Hepatocyte (in vitro differentiated cells): Measurements from ENCODE around the gene TXNRD2. TPM values are rescaled to one million over a fixed set of nuclear protein-coding genes. Genes with fewer than 3 reads are reported as not detected.

Experiments used
- DNase-seq: peaks from one replicate; pipeline ENCODE4 v3.0.0-alpha.2; 2016; ENCODE audit warnings: low spot score
- H2AFZ ChIP-seq: fragments of 200-600 bp; sonication (generic); 2 replicates; pipeline ENCODE4 v1.6.0; 2016; ENCODE audit warnings: antibody characterized with exemption, mild to moderate bottlenecking
- H3K27ac ChIP-seq: fragments of 200-600 bp; sonication (generic); 2 replicates; pipeline ENCODE4 v1.5.1; 2016; ENCODE audit warnings: mild to moderate bottlenecking
- H3K27me3 ChIP-seq: fragments of 200-600 bp; sonication (generic); 2 replicates; pipeline ENCODE4 v1.6.1; 2016
- H3K36me3 ChIP-seq: fragments of 200-600 bp; sonication (generic); replicated peaks from 2 replicates; pipeline ENCODE4 v1.5.1; 2016; ENCODE audit warnings: low read depth; ENCODE audit not compliant: insufficient read depth
- H3K4me1 ChIP-seq: fragments of 200-600 bp; sonication (generic); 2 replicates; pipeline ENCODE4 v1.5.1; 2016; ENCODE audit warnings: mild to moderate bottlenecking, moderate library complexity; ENCODE audit not compliant: insufficient read depth
- H3K4me2 ChIP-seq: fragments of 200-600 bp; sonication (generic); 2 replicates; pipeline ENCODE4 v1.6.0; 2016
- H3K4me3 ChIP-seq: fragments of 200-600 bp; sonication (generic); 2 replicates; pipeline ENCODE4 v1.5.1; 2016; ENCODE audit warnings: mild to moderate bottlenecking
- H3K79me2 ChIP-seq: fragments of 200-600 bp; sonication (generic); 2 replicates; pipeline ENCODE4 v1.6.0; 2017; ENCODE audit warnings: mild to moderate bottlenecking
- H3K9me2 ChIP-seq: fragments of 200-600 bp; sonication (generic); replicated peaks from 2 replicates; pipeline ENCODE4 v1.6.0; 2017; ENCODE audit warnings: mild to moderate bottlenecking; ENCODE audit not compliant: insufficient read depth
- H3K9me3 ChIP-seq: fragments of 200-600 bp; sonication (generic); 2 replicates; pipeline ENCODE4 v1.5.1; 2016; ENCODE audit warnings: low read depth, mild to moderate bottlenecking
- H4K20me1 ChIP-seq: fragments of 200-600 bp; sonication (generic); 2 replicates; pipeline ENCODE4 v1.6.0; 2016; ENCODE audit warnings: mild to moderate bottlenecking; ENCODE audit not compliant: insufficient read depth, poor library complexity, severe bottlenecking
- EZH2 ChIP-seq: fragments of 200-600 bp; sonication (generic); IDR thresholded peaks from 2 replicates; pipeline ENCODE4 v1.6.1; 2016; ENCODE audit warnings: antibody characterized with exemption, mild to moderate bottlenecking, borderline replicate concordance
- EZH2phosphoT487 ChIP-seq: fragments of 200-600 bp; sonication (generic); IDR thresholded peaks from one replicate; pipeline ENCODE4 v1.6.1; 2018; ENCODE audit warnings: antibody characterized with exemption, mild to moderate bottlenecking, low read depth, moderate library complexity; ENCODE audit not compliant: unreplicated experiment, severe bottlenecking
- WGBS: methylation state at CpG from one replicate; pipeline ENCODE4 v1.1.6; 2016; ENCODE audit warnings: low lambda C conversion rate; ENCODE audit errors: missing lambda C conversion rate; 5-methylcytosine and 5-hydroxymethylcytosine counted together
- polyA plus RNA-seq: library from polyadenylated mRNA; unstranded; fragments of >200 nt; fragmentation: Nextera tagmentation; extraction: Ambion mirVana; gene quantifications from 2 replicates; pipeline ENCODE4 v1.2.1, GENCODE V29; 2016
- total RNA-seq: library from RNA; depleted of rRNA; stranded (reverse); fragments of >200 nt; gene quantifications from 2 replicates; pipeline ENCODE4 v1.2.3, GENCODE V29; 2014
- TF ChIP-seq, protein P1 (sequence below): fragments of 200-600 bp; sonication (generic); IDR thresholded peaks from 2 replicates; pipeline ENCODE4 v1.5.1; 2016; ENCODE audit warnings: antibody characterized with exemption, mild to moderate bottlenecking; ENCODE audit not compliant: poor library complexity

The TXNRD2 gene
- total and polyA plus RNA-seq, 2 experiments from 2014 or later = 0.60 to 2.1 TPM

- no peaks in the 10 kb centered on the region for H4K20me1 ChIP-seq
- WGBS = 94% methylated on average over 46 of the region's 46 CpGs
- no peaks in the 10 kb centered on the region for H3K36me3 ChIP-seq
Observed at GRCh38 chr22:19973551-19974267, 32.1 kb upstream of the TXNRD2 start.

GRCh38 chr22:19972652-19973550 lies 31.3 kb upstream of the TXNRD2 start:
- H2AFZ ChIP-seq = no peak overlapping the region
- TF ChIP-seq EZH2phosphoT487 = no peak
- TF ChIP-seq EZH2 = no peak

More at GRCh38 chr22:19973551-19974267, 32.1 kb upstream of the TXNRD2 start:
- TF ChIP-seq EZH2phosphoT487 (no peak), EZH2 (no peak)
- TF ChIP-seq, protein P1, sequence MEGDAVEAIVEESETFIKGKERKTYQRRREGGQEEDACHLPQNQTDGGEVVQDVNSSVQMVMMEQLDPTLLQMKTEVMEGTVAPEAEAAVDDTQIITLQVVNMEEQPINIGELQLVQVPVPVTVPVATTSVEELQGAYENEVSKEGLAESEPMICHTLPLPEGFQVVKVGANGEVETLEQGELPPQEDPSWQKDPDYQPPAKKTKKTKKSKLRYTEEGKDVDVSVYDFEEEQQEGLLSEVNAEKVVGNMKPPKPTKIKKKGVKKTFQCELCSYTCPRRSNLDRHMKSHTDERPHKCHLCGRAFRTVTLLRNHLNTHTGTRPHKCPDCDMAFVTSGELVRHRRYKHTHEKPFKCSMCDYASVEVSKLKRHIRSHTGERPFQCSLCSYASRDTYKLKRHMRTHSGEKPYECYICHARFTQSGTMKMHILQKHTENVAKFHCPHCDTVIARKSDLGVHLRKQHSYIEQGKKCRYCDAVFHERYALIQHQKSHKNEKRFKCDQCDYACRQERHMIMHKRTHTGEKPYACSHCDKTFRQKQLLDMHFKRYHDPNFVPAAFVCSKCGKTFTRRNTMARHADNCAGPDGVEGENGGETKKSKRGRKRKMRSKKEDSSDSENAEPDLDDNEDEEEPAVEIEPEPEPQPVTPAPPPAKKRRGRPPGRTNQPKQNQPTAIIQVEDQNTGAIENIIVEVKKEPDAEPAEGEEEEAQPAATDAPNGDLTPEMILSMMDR = no peak
- H2AFZ ChIP-seq = no peak overlapping the region
- no peaks in the 10 kb centered on the region for H3K9me3 ChIP-seq
- H3K4me2 ChIP-seq = no peak overlapping the region
- H3K9me2 ChIP-seq = no peaks in the 10 kb centered on the region
- H3K27ac ChIP-seq = no peak overlapping the region
- H3K4me1 ChIP-seq = no peaks in the 10 kb centered on the region
- no peaks in the 10 kb centered on the region for H3K27me3 ChIP-seq
- no peak for DNase-seq
- H3K4me3 ChIP-seq = no peak overlapping the region
- H3K79me2 ChIP-seq = no peaks in the 10 kb centered on the region

DNA sequence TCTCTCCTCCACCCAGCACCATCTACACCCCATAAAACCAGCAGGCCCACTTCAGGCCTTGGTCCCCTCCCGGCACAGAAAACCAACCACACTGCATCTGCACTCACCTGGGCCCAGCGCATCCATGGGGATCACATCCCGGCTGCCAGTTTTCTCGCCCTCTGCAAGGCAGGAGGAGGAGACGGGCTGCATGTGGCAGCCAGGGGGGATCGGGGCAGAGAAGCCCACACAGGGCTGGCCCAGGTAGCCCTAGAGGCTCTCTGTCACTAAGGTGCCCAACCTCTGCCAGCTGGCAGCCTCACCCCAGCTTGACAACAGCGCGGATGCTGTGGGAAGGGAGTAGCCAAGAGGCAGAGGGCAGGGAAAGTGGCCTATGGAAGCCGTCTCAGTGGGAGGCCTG lies 30.6 kb upstream of the TXNRD2 start:
- H3K27me3 ChIP-seq = no peaks in the 10 kb centered on the region
- WGBS = 99% methylated on average over 9 of the region's 9 CpGs
- H3K4me1 ChIP-seq = no peaks in the 10 kb centered on the region
- no peak overlapping the region for H3K4me3 ChIP-seq
- no peaks in the 10 kb centered on the region for H3K9me3 ChIP-seq
- no peak overlapping the region for H3K4me2 ChIP-seq
- H3K36me3 ChIP-seq = no peaks in the 10 kb centered on the region
- DNase-seq = no peak
- no peaks in the 10 kb centered on the region for H3K79me2 ChIP-seq
- no peaks in the 10 kb centered on the region for H4K20me1 ChIP-seq
- TF ChIP-seq EZH2 (no peak), EZH2phosphoT487 (no peak)
- TF ChIP-seq, protein P1 = no peak
- no peaks in the 10 kb centered on the region for H3K9me2 ChIP-seq
- H3K27ac ChIP-seq = no peak overlapping the region
- H2AFZ ChIP-seq = no peak overlapping the region

More at GRCh38 chr22:19972652-19973550, 31.3 kb upstream of the TXNRD2 start:
- no peak overlapping the region for H3K4me2 ChIP-seq
- no peaks in the 10 kb centered on the region for H3K36me3 ChIP-seq
- no peaks in the 10 kb centered on the region for H3K4me1 ChIP-seq
- H3K27me3 ChIP-seq = no peaks in the 10 kb centered on the region
- no peak for DNase-seq
- H3K9me2 ChIP-seq = no peaks in the 10 kb centered on the region
- H3K27ac ChIP-seq = no peak overlapping the region
- no peaks in the 10 kb centered on the region for H4K20me1 ChIP-seq
- H3K9me3 ChIP-seq = no peaks in the 10 kb centered on the region
- no peak overlapping the region for H3K4me3 ChIP-seq
- no peaks in the 10 kb centered on the region for H3K79me2 ChIP-seq
- WGBS = 97% methylated on average over 33 of the region's 50 CpGs
